ENCODE data around the gene TOGARAM1. TPM values are rescaled to one million over a fixed set of nuclear protein-coding genes. Genes with fewer than 3 reads are reported as not detected.

TOGARAM1 gene
- total and polyA plus RNA-seq, 12 donors = 3.7 to 25.2 (median 21.8) TPM

DNA sequence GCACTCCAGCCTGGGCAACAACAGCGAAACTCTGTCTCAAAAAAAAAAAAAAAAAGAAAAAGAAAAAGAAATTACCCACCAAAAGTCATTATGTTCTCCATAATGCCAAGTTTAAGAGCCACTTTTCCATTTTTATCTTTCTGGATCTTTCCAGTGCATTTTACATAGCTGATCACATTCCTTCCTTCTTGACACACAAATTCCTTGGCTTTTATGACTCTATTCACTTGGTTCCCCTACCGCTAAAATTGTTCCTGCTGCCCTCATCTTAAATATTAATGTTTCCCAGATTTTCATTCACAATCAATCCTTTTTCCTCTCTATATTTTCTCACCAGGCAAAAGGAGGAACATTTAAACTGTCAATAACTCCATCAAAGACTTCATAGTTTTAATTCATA, 20.4 kb upstream of the TOGARAM1 start:
- ATAC-seq (no peak), DNase-seq (no peak)
- WGBS, 2 donors = 92 to 98% methylated on average over 2 of the region's 2 CpGs
- intact Hi-C loops (cut with DNase I) = no loop called here
- H3K27ac ChIP-seq = no peak overlapping the region
- H3K27me3 ChIP-seq = no peaks in the 10 kb centered on the region
- no peaks in the 10 kb centered on the region for H3K4me1 ChIP-seq
- H3K9me3 ChIP-seq = no peaks in the 10 kb centered on the region
- no peak overlapping the region for H3K4me3 ChIP-seq
- H3K36me3 ChIP-seq = peaks cover 0 to 89% (median 30%) of the 10 kb centered on the region in 9 donors
- TF ChIP-seq, protein P1, sequence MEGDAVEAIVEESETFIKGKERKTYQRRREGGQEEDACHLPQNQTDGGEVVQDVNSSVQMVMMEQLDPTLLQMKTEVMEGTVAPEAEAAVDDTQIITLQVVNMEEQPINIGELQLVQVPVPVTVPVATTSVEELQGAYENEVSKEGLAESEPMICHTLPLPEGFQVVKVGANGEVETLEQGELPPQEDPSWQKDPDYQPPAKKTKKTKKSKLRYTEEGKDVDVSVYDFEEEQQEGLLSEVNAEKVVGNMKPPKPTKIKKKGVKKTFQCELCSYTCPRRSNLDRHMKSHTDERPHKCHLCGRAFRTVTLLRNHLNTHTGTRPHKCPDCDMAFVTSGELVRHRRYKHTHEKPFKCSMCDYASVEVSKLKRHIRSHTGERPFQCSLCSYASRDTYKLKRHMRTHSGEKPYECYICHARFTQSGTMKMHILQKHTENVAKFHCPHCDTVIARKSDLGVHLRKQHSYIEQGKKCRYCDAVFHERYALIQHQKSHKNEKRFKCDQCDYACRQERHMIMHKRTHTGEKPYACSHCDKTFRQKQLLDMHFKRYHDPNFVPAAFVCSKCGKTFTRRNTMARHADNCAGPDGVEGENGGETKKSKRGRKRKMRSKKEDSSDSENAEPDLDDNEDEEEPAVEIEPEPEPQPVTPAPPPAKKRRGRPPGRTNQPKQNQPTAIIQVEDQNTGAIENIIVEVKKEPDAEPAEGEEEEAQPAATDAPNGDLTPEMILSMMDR (IDR thresholded peaks at IDR 0.05) = no peak

- TF ChIP-seq, protein P1 (IDR thresholded peaks at IDR 0.05) = no peak
- no peaks in the 10 kb centered on the region for H3K27me3 ChIP-seq
- intact Hi-C loops (cut with DNase I) = no loop called here
- no peak overlapping the region for H3K27ac ChIP-seq
- peaks cover 0 to 7% (median 5%) of the 10 kb centered on the region in 11 donors for H3K9me3 ChIP-seq
- WGBS, 2 donors = 97 to 100% methylated on average over 1 of the region's 1 CpG
- no peaks in the 10 kb centered on the region for H3K4me1 ChIP-seq
- DNase-seq (no peak), ATAC-seq (no peak)
- peaks cover 0 to 89% (median 30%) of the 10 kb centered on the region in 9 donors for H3K36me3 ChIP-seq
- H3K4me3 ChIP-seq = no peak overlapping the region
Observed at GRCh38 chr14:44942436-44942835, 19.6 kb upstream of the TOGARAM1 start.

DNA sequence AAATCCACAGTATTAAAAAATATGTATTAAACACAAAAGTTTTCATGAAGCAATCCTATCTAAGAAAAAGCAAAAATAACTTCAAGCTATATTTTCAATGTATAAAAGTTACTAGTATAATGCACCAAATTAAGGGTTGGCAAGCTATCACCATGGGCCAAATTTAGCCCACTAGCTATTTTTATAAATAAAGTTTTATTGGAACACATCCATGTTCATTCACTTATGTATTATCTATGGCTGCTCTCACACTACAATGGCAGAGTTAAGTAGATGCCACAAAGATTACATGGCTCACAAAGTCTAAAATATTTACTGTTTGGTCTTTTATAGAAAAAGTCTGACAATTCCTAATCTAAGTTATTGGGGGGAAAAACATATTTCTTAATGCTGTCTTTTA, 17.9 kb upstream of the TOGARAM1 start:
- H3K4me3 ChIP-seq = no peak overlapping the region
- no peak overlapping the region for H3K27ac ChIP-seq
- H3K27me3 ChIP-seq = no peaks in the 10 kb centered on the region
- H3K9me3 ChIP-seq = peaks cover 0 to 9% (median 7%) of the 10 kb centered on the region in 11 donors
- DNase-seq (no peak), ATAC-seq (no peak)
- intact Hi-C loops (cut with DNase I) = no loop called here
- TF ChIP-seq, protein P1 (IDR thresholded peaks at IDR 0.05) = no peak
- peaks cover 0 to 88% (median 26%) of the 10 kb centered on the region in 9 donors for H3K36me3 ChIP-seq
- H3K4me1 ChIP-seq = peaks cover 0 to 8% (median 0%) of the 10 kb centered on the region in 9 donors

- Histone ChIP-seq H3K36me3 (peaks cover 0 to 77% (median 26%) of the 10 kb centered on the region in 9 donors), H3K9me3 (peaks cover 0 to 9% (median 7%) of the 10 kb centered on the region in 11 donors), H3K27ac (no peak overlapping the region), H3K27me3 (no peaks in the 10 kb centered on the region), H3K4me3 (no peak overlapping the region), H3K4me1 (peaks cover 0 to 8% (median 0%) of the 10 kb centered on the region in 9 donors)
- TF ChIP-seq, protein P1 (IDR thresholded peaks at IDR 0.05) = no peak
- WGBS, 2 donors = 86 to 87% methylated on average over 4 of the region's 4 CpGs
- intact Hi-C loops (cut with DNase I) = no loop called here
- DNase-seq (no peak), ATAC-seq (no peak)
Observed at GRCh38 chr14:44945264-44945663, 16.7 kb upstream of the TOGARAM1 start.
